GM23338 (cell line): Measurements from ENCODE around the gene NCCRP1.

Experiments used
- CREB1 ChIP-seq: fragments of 250-450 bp; sonication (Bioruptor Pico); IDR thresholded peaks from 2 replicates; pipeline ENCODE4 v1.5.0; 2020; ENCODE audit warnings: low read depth, mild to moderate bottlenecking, moderate library complexity
- EZH2 ChIP-seq: fragments of 200-600 bp; sonication (generic); IDR thresholded peaks from one replicate; pipeline ENCODE4 v1.8.0; 2017; ENCODE audit warnings: antibody characterized with exemption, mild to moderate bottlenecking, low read depth; ENCODE audit not compliant: unreplicated experiment
- EZH2phosphoT487 ChIP-seq: fragments of 200-600 bp; sonication (generic); IDR thresholded peaks from one replicate; pipeline ENCODE4 v1.8.1; 2018; ENCODE audit warnings: antibody characterized with exemption; ENCODE audit not compliant: unreplicated experiment
- JUNB ChIP-seq: IDR thresholded peaks from one replicate; pipeline ENCODE4 v1.6.1; 2016; ENCODE audit warnings: antibody characterized with exemption; ENCODE audit not compliant: unreplicated experiment
- NANOG ChIP-seq: IDR thresholded peaks from 2 replicates; pipeline ENCODE4 v1.6.1; 2016; ENCODE audit warnings: antibody characterized with exemption, borderline replicate concordance
- POLR2AphosphoS5 ChIP-seq: IDR thresholded peaks from 2 replicates; pipeline ENCODE4 v1.6.1; 2016; ENCODE audit warnings: antibody characterized with exemption, low read depth
- STAT1 ChIP-seq: IDR thresholded peaks from one replicate; pipeline ENCODE4 v1.6.1; 2016; ENCODE audit warnings: antibody characterized with exemption; ENCODE audit not compliant: unreplicated experiment
- TF ChIP-seq, protein P1 (sequence below): IDR thresholded peaks from one replicate; pipeline ENCODE4 v1.6.1; 2018; ENCODE audit warnings: antibody characterized with exemption; ENCODE audit not compliant: unreplicated experiment
- TF ChIP-seq, protein P2 (sequence below), 2 experiments: fragments of 200-600 bp in 1 of 2; sonication (generic) in 1 of 2; conservative IDR thresholded peaks; 2 replicates each; pipeline versions ENCODE4 v1.5.1 to v1.6.1; 2016 to 2017; ENCODE audit warnings: antibody characterized with exemption in 2 of 2, low read depth in 2 of 2, mild to moderate bottlenecking in 2 of 2, moderate library complexity in 1 of 2
- TF ChIP-seq, protein P3 (sequence below): IDR thresholded peaks from 2 replicates; pipeline ENCODE4 v1.6.1; 2016; ENCODE audit warnings: antibody characterized with exemption

DNA sequence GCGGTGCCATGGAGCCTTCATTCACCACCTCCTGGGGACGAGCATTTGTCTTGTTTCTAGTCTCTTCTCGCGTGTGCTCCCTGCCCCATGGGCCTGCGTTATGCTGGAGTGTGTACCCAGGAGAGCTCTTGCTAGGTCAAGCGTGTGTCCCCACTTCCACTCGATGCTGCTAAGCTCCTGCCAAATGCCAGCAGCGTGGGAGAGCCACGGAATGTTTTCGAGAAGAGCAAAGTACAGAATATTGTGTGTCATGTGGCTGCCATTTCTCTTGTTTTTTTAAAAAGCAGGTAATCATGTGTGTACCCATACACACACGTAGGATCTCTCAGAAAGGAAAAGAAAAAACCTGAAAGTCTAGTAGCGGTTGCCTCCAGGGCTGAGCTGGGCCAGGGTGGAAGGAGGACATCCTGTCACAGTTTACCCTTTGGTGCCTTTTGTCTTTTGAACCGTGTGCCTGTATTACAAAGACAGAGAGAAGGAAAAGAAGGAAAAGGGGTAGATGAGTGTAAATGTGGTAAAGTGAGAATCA lies 42.6 kb upstream of the NCCRP1 start:
- TF ChIP-seq, protein P1, sequence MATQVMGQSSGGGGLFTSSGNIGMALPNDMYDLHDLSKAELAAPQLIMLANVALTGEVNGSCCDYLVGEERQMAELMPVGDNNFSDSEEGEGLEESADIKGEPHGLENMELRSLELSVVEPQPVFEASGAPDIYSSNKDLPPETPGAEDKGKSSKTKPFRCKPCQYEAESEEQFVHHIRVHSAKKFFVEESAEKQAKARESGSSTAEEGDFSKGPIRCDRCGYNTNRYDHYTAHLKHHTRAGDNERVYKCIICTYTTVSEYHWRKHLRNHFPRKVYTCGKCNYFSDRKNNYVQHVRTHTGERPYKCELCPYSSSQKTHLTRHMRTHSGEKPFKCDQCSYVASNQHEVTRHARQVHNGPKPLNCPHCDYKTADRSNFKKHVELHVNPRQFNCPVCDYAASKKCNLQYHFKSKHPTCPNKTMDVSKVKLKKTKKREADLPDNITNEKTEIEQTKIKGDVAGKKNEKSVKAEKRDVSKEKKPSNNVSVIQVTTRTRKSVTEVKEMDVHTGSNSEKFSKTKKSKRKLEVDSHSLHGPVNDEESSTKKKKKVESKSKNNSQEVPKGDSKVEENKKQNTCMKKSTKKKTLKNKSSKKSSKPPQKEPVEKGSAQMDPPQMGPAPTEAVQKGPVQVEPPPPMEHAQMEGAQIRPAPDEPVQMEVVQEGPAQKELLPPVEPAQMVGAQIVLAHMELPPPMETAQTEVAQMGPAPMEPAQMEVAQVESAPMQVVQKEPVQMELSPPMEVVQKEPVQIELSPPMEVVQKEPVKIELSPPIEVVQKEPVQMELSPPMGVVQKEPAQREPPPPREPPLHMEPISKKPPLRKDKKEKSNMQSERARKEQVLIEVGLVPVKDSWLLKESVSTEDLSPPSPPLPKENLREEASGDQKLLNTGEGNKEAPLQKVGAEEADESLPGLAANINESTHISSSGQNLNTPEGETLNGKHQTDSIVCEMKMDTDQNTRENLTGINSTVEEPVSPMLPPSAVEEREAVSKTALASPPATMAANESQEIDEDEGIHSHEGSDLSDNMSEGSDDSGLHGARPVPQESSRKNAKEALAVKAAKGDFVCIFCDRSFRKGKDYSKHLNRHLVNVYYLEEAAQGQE, result no peak
- TF ChIP-seq, protein P2, sequence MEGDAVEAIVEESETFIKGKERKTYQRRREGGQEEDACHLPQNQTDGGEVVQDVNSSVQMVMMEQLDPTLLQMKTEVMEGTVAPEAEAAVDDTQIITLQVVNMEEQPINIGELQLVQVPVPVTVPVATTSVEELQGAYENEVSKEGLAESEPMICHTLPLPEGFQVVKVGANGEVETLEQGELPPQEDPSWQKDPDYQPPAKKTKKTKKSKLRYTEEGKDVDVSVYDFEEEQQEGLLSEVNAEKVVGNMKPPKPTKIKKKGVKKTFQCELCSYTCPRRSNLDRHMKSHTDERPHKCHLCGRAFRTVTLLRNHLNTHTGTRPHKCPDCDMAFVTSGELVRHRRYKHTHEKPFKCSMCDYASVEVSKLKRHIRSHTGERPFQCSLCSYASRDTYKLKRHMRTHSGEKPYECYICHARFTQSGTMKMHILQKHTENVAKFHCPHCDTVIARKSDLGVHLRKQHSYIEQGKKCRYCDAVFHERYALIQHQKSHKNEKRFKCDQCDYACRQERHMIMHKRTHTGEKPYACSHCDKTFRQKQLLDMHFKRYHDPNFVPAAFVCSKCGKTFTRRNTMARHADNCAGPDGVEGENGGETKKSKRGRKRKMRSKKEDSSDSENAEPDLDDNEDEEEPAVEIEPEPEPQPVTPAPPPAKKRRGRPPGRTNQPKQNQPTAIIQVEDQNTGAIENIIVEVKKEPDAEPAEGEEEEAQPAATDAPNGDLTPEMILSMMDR (conservative IDR thresholded peaks at IDR 0.05; ENCODE audit: low read depth in 2 of 2), result no peak
- TF ChIP-seq POLR2AphosphoS5 (no peak), EZH2 (no peak), NANOG (no peak), EZH2phosphoT487 (no peak), STAT1 (no peak), CREB1 (CRISPR knock-in tag) (no peak), JUNB (no peak)
- TF ChIP-seq, protein P3, sequence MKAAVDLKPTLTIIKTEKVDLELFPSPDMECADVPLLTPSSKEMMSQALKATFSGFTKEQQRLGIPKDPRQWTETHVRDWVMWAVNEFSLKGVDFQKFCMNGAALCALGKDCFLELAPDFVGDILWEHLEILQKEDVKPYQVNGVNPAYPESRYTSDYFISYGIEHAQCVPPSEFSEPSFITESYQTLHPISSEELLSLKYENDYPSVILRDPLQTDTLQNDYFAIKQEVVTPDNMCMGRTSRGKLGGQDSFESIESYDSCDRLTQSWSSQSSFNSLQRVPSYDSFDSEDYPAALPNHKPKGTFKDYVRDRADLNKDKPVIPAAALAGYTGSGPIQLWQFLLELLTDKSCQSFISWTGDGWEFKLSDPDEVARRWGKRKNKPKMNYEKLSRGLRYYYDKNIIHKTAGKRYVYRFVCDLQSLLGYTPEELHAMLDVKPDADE, result no peak
